ENCODE measurements around the gene CHCHD3. TPM values are rescaled to one million over a fixed set of nuclear protein-coding genes. Genes with fewer than 3 reads are reported as not detected.

CHCHD3 gene
- total RNA-seq, 2 donors from 2014 or later = 50.9 to 52.7 TPM

DNA sequence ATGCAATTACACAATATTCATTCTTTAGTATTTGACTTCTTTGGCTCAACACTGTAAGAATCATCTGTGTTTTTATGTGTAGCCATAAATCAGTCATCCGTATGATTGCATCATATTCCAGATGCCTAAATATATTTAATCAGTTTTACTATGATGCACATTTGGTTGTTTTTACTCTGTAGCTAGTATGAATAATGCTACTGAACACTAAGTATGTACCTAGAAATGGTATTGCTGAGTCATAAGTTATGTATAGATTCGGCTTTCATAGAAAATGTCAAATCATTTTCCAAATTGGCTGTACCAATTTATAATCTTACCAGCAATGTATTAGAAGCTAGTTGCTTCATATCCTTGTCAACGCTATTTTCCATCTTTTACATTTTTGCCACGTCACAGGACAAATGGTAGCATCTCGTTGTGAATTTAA, 308.3 kb downstream of the CHCHD3 start:
- DNase-seq (ENCODE audit: low spot score) = no peak
- intact Hi-C loops (cut with DNase I) = no loop called here

DNA sequence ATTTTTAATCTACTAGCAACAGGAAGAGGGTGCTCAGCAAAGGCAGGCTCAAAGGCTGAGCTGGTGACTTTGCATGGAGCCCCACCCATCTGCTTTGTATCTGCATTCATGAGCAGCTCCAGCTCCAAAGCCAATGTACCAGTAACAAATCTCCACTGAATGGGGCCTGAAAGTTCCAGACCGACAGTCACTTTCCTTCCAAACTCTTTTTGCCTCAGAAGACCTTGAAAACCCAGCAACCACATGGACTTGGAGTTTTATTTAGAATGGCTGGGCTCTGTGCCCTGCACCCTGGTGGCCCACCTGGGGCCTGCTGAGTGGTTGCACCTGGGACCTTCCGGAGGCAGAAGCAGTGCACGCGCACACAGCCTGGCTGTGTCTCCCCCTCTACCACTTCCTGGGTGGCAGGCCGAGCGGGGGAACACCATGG, 310.6 kb downstream of the CHCHD3 start:
- intact Hi-C loops (cut with DNase I) = no loop called here
- DNase-seq (ENCODE audit: low spot score) = no peak

DNA sequence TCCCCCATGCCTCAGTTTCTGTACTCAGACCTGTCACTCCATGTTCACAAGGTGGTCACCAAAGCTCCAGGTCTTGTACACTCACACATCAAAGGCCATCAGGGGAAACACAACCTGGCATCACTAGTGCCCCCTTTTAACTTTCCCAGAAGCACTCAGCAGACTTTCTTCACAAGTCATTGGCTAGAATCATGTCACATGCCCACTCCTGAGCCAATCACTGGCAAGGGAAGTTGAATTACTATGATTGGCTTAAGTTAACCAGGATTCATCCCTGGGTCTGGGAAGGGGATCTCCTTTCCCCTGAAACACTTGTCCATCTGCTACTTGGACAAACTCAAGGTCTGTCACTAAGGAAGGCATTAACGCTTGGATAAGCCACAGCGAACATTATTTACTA, 311.8 kb downstream of the CHCHD3 start:
- DNase-seq (ENCODE audit: low spot score) = no peak
- intact Hi-C loops (cut with DNase I) = no loop called here

DNA sequence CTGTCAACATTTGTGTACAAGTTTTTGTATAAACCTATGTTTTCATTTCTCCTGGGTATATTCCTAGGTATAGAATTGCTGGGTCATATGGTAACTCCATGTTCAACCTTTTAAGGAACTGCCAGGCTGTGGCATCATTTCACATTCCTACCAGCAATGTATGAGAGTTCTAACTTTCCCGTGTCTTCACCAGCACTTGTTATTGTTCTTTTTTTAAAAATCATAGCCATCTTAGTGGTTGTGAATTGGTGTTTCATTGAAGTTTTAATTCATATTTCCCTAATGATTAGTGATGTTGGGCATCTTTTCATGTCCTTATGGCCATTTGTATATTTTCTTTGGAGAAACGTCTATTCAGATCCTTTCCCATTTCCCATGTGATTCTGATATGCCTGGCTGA, 312.6 kb downstream of the CHCHD3 start:
- intact Hi-C loops (cut with DNase I) = no loop called here
- DNase-seq (ENCODE audit: low spot score) = no peak

DNA sequence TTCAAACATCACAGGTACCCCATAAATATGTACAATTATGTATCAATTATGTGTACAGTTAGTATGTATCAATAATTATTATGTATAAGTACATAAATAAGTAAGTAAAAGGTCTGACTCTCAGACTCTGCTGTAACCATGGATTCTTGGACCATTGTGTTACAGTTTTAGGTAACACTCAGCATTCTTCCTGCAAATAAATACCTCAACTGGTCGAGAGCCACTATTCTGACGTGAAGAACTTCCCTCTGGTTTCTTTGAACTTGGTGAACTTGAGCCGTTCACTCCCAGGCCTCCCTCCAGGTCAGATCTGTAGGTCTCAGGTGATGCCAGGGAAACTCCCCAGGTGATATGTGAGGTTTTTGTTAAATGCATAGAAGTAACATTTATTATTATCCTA, 313.8 kb downstream of the CHCHD3 start:
- intact Hi-C loops (cut with DNase I) = no loop called here
- DNase-seq (ENCODE audit: low spot score) = no peak

DNA sequence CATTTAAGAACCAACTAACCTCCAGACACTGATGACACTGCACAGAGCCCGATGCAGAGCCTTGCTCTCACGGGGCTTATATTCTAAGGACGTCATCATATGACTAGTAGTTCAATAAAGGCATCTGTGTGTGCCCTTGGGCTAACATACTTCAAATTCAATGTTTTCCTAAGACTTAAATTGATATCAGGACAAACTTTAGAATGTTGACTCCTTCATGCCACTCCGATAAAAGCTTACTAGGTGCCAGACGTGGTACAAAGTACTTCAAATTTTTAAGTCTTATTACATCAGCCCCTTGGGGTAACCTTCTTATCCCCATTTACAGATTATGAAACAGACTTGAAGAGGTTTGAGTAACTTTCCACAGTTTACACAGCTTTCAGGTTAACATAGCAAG, 314.5 kb downstream of the CHCHD3 start:
- intact Hi-C loops (cut with DNase I) = no loop called here
- DNase-seq (ENCODE audit: low spot score) = no peak

DNA sequence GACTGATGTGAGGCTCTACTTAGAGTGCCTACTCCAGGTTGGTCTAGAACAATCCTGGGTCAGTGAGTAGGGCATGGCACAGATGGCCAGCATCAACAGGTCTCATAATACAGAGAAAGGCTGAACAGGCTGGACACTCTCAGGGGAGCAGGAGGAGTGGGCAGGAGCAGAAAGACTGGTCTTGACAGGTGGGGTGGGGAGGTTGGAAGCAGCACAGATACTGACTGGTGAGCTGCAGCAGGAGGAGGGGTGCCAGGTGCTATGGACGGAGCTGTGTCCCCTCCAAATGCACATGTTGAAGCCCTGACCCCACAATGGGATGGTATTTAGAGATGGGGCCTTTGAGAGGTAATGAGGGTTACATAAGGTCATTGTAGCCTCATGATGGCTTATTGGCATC, 315.2 kb downstream of the CHCHD3 start:
- peak; percentile 44 for DNase-seq (ENCODE audit: low spot score)
- intact Hi-C loops (cut with DNase I) = no loop called here

DNA sequence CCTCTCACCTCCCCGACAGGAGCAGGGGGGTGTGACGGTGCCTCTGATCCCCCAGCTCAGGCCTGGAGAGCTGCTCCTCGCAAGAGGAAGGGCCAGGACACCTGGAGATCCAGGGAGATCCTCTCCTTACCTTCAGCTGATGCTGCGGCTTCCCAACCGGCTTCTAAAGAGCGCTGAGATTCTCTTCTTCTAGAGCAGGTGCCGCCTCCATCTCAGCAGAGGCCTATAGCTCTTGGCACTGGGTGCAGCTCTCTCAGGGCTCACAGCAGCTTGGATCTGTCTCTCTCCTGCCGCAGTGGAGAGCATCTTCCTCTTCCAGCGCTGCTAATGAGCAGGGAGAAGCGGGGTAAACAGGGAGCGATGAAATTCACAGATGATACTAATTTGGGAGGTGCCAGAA, 316.0 kb downstream of the CHCHD3 start:
- peak; percentile 56 for DNase-seq (ENCODE audit: low spot score)
- intact Hi-C loops (cut with DNase I) = no loop called here

DNA sequence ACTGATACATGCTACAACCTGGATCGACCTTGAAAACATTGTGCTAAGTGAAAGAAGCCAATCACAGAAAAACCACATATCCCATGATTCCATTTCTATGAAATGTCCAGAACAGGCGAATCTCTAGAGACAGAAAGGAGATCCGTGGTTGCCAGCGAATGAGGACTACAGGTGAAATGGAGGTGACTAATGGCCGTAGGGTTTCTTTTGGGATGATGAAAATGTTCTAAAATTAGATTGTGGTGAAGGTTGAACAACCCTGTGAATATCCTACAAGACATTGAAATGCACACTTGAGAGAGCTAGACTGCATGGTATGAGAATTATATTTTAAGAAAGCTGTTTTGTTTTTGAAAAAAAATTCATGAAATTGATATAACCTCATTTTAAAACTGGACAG, 317.1 kb downstream of the CHCHD3 start:
- intact Hi-C loops (cut with DNase I) = no loop called here
- DNase-seq (ENCODE audit: low spot score) = no peak

DNA sequence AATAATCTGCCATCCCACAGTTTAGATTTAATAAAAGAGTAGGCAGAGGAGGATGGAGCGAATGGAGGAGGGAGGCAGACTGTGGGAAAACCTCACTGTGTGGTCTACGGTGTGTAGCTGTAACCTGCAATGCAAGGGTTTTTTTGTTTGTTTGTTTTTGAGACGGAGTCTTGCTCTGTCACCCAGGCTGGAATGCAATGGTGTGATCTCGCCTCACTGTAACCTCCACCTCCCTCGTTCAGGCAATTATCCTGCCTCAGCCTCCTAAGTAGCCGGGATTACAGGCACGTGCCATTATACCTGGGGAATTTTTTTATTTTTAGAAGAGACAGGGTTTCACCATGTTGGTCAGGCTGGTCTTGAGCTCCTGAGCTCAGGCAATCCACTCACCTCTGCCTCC, 321.0 kb downstream of the CHCHD3 start:
- intact Hi-C loops (cut with DNase I) = no loop called here
- no peak for DNase-seq (ENCODE audit: low spot score)

DNA sequence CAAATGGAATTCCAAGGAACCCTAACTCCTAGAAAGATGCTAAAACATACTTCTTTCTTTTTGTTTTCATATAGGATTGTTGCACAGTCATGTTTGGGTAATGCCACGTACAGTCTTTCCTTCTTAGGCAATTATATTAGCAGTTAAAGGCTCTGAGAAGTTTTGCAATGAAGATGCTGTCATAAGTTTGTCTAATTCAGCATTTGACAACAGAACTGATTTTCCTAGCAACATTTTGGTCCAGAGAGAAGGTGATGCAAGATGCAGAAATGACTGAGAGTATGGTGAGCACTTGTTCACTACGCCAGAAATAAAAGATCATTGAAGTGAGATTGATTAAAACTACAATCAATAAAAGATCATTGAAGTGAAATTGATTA, 321.7 kb downstream of the CHCHD3 start:
- no peak for DNase-seq (ENCODE audit: low spot score)
- intact Hi-C loops (cut with DNase I) = no loop called here

DNA sequence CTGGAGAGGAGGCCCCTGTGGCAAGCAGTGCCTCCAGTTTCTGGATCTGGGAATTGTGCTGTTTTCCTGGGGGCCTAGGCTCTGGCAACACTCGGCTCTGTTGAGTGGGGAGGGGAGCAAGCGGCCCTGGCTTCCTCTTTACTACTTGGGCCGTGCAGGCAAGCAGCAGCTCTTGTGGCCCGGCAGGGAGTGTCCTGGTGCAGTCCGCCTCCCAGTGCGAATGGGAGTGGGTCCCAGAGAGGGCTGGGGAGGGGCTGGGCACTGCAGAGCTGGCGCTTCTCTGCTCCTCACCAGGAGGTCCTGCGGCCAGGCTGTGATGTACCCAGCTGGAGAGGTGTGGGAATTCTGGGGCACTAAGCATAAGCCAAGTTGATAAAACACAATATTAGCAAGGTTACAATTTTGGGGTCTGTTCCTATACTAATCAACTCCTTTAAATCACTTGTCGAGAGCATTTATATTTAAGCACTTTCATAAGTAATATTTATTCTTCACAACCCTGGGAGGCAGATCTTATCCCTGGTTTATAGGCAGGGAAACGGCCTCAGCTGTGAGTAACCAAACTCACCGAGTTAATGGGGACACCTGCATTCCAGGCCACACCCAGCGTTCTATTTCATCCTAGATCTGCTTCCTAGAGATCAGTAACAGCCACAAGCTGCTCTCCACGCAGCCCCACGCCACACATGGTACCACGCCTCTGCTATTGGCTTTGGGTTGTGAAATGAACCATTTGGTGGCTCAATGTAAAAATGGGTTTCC, 322.2 kb downstream of the CHCHD3 start:
- DNase-seq (ENCODE audit: low spot score) = no peak
- intact Hi-C loops (cut with DNase I) = no loop called here

DNA sequence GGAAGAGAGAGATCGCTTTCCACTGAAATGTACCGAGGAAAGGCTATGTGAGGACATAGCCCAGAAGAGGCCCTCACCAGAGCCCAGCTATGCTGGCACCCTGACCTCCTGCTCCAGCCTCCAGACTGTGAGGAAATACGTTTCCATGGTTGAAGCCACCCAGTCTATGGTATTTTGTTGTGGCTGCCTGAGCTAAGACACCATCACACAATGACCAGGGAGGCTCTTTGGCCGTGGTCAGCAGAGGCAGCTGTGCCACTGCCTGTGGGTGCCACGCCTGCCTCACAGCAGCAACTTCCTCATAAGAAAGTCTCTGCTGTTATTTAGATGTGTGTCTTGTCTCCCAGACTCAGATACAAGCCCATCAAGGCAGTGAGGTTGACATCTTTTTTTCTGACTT, 322.9 kb downstream of the CHCHD3 start:
- DNase-seq (ENCODE audit: low spot score) = no peak
- intact Hi-C loops (cut with DNase I) = no loop called here

DNA sequence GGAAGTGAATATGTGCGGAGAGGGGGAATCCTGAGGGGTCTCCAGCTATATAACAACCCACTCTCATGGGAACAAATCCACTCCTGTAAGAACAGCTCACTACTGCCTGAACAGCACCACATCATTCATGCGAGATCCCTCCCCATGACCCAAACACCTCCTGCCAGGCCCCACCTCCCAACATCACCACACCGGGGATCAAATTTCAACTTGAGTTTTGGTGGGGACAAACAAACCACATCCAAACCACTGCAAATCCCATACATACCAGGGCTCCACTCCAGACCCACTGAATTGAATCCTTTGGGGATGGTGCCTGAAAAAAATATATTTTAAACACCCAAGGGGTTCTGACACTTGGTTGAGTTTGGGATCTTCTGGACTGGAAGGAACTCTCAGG, 324.1 kb downstream of the CHCHD3 start:
- no peak for DNase-seq (ENCODE audit: low spot score)
- intact Hi-C loops (cut with DNase I) = no loop called here

DNA sequence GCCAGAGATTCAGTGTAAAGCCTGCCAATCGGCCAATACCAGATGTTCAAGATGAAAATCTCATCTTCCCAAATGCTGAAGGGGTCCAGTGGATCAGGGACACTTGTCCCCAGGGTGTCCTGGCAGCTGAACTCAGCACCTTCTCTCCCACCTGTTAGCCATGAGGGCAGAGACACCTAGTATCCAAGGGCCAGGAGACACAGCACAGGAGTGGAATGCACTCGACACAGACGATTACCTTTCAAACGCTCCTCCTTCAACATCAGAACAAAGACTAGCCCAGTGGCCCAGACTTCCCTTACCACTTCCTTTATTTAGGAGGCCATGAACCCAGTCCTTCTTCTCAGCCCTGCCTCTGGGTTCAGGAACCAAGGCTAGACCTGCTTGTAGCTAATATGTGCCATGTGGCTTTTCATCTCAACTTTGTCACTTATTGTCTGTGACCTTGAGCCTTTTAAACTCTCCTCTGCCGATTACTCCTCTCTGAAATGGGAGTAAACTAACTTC, 325.4 kb downstream of the CHCHD3 start:
- intact Hi-C loops (cut with DNase I) = no loop called here
- DNase-seq (ENCODE audit: low spot score) = no peak

DNA sequence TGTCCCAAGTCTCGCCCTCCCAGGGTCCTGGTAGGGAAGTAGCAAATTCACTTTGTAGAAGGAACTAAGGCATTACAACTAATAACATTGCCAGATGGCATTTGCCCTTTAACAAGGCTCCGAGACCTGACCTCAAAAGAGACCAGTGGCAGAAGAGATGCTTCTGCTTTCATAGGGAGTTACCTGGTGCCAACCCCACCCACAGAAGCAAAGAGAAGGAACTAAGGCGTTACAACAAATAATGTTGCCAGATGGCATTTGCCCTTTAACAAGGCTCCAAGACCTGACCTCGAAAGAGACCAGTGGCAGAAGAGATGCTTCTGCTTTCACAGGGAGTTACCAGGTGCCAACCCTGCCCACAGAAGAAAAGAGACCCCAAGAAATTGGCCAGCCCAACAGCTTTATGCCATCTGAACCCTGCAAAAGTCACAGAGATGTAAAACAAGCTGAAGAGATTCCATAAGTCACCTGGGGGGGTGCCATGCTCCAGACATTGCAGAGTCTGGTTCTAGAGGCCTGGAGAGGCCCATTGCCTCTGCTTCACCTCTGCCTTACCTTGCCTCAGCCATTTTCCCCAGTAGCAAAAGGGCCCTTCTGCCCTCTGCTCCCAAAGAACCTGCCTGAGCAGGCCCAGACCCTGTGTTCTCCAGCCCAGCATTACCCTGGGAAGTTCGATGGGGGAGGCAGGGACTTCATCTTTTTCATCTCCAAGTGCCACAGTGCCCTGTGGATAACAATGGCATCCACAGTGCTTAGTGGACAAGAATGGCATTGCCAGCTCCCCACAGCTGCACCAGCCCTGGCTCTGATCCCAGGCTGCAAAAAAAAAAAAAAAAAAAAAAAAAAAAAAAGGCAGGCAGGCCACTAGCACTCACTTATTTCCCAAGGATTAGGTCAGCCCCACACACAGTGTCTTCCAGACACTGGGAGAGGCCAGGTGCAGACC, 326.1 kb downstream of the CHCHD3 start:
- intact Hi-C loops (cut with DNase I) = no loop called here
- DNase-seq (ENCODE audit: low spot score) = no peak

DNA sequence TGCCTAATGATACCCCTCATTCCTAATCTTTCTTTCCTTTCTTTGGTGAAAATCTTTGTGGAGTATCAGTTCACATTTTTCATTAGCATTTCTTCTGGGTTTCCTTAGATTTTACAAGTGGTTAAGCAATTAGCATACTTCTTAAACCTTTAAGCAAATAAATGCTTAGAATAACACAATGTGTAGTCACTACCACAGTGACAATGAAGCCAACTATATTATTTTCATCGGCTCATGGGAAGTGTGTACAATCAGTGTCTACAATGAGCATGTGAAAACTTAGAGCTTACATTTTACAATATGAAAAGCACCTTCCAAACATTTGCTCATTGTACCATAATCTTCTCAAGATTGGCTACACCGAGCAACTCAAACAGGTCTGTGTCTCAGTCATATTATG, 329.5 kb downstream of the CHCHD3 start:
- intact Hi-C loops (cut with DNase I) = no loop called here
- no peak for DNase-seq (ENCODE audit: low spot score)

DNA sequence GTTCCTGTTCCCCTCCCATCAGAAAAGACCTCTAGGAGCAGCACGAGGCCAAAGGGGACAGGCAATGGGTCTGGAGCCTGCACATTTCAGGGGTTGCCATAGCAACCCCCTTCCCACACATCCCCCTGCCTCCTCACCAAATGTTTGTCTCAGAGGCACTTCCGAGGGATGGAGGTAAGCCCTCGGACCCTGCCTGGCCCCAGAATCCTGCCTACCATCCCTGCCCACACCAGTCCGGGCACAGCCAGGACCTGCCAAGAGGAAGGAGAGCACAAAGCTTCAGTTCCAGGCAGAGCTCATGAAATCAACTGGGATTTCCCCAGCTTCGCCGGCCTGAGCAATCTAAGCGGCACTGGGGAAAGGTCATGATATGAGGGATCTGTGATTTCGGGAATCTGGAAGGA, 330.6 kb downstream of the CHCHD3 start:
- DNase-seq (ENCODE audit: low spot score) = peak; percentile 75
- intact Hi-C loops (cut with DNase I) = no loop called here

DNA sequence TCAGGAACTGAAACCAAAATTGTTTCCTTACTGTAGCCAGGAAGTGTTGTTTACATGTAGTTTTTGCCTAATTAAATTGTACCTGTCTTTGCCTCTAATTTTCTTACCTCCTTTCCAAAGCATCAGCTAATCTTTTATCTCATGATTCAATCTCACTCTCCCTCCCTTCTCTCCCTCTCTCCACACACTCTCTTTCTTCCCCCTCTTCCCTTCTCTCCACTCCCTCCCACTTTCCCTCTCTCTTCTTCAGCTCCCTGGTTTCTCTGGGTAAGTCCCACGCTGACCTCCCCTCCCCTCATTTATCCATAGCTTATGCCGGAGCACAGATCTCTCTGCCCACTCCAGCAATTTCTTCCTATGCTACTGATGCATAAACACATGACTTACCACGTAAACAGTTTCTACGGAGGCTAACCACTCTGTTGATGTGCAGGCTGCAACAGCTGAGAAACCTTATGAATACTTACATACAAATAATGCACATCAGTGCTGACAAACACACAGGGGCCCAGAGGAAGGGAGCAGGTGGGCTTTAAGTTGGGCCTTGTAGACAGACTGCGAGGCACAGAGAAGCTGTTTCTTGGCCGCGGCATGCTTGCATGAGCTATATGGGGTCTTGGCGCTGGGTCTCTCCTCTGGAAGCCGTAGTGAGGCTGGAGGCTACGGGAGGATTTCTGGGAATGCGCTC, 331.2 kb downstream of the CHCHD3 start:
- intact Hi-C loops (cut with DNase I) = no loop called here
- DNase-seq (ENCODE audit: low spot score) = no peak

DNA sequence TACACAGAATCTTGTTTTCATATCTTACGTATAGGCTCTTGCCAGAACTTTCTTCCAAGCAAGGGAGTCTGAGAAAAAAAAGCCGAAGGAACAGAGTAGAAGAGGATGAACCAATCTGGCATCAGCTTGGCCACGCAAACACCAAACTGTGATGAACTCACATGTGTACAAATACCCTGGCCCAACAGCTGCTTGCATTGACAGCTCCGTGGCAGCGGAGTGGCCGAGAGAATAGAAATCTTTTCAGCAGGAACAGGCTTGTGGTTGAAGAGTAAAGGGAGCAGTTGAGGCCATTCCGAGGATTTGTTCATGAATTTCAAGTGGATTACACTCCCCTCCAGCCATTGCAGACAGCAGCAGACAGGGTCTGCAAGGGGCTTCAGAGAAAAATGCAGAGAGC, 331.8 kb downstream of the CHCHD3 start:
- DNase-seq (ENCODE audit: low spot score) = peak; percentile 48
- intact Hi-C loops (cut with DNase I) = no loop called here

Measured in posterior vena cava (tissue), 2 donors.